ENCODE results near the gene KCNA1.

DNA sequence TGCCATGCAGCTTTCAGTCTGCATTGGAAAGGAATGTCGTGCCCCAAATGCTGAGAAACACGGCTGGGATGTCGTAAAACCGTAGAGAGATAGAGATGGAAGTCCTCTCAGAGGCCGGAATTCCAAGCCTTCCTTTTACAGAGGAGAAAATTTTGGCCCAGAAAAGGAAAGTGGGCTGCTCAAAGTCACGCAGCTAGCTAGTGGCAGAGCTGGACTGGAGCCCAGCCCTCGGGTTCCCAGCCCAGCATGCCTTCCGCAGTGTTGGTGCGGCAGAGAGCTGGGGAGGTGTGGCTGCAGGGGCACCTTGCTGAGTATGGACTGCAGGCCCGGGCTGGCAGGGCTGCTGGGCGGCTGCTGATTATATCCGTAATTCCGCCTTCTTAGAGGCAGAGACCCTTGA is 50.3 kb downstream of the KCNA1 start:
- TF ChIP-seq POLR2A (IDR thresholded peaks at IDR 0.05; ENCODE audit: low read depth, low read length), result no peak
- TF ChIP-seq POLR2AphosphoS5 (IDR thresholded peaks at IDR 0.05; ENCODE audit: low read depth, low read length), result no peak
- TF ChIP-seq TAF1 (IDR thresholded peaks at IDR 0.05; ENCODE audit: low read depth, low read length), result no peak
- TF ChIP-seq SPI1 (IDR thresholded peaks at IDR 0.05; ENCODE audit: low read depth, low read length), result no peak
- no peak for TF ChIP-seq PAX5 (IDR thresholded peaks at IDR 0.05; ENCODE audit: insufficient read depth, low read length, severe bottlenecking)
